ENCODE data around the gene FAM43B. TPM values are rescaled to one million over a fixed set of nuclear protein-coding genes. Genes with fewer than 3 reads are reported as not detected.

The FAM43B gene
- total and polyA plus RNA-seq, 9 donors: 0.04 to 1.1 (median 0.41) TPM; not detected in 3

DNA sequence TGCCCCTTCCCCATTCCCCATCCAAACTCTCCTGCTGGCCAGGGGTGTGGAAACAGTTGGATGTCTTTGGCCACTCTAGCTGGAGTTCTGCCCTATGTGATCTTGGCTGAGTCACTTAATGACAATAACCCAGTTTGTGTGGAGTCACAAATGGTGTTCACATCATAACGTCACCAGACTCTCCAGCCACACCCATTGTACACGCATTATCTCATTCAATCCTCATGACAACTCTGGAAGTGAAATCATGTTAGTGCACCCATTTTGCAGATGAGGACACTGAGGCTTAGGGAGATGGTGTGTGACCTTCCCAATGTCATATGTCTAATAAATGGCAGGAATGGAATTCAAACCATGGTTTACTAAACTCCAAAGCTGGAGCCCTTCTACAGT is 35.3 kb downstream of the FAM43B start:
- TF ChIP-seq EP300 (IDR thresholded peaks at IDR 0.05) (no peak), POLR2A (IDR thresholded peaks at IDR 0.05) (no peak)
- TF ChIP-seq, protein P1, sequence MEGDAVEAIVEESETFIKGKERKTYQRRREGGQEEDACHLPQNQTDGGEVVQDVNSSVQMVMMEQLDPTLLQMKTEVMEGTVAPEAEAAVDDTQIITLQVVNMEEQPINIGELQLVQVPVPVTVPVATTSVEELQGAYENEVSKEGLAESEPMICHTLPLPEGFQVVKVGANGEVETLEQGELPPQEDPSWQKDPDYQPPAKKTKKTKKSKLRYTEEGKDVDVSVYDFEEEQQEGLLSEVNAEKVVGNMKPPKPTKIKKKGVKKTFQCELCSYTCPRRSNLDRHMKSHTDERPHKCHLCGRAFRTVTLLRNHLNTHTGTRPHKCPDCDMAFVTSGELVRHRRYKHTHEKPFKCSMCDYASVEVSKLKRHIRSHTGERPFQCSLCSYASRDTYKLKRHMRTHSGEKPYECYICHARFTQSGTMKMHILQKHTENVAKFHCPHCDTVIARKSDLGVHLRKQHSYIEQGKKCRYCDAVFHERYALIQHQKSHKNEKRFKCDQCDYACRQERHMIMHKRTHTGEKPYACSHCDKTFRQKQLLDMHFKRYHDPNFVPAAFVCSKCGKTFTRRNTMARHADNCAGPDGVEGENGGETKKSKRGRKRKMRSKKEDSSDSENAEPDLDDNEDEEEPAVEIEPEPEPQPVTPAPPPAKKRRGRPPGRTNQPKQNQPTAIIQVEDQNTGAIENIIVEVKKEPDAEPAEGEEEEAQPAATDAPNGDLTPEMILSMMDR (IDR thresholded peaks at IDR 0.05): no peak
- Histone ChIP-seq H3K4me1 (ENCODE audit: insufficient read depth) (peaks cover 2% of the 10 kb centered on the region), H3K9me3 (no peaks in the 10 kb centered on the region), H3K27me3 (no peaks in the 10 kb centered on the region), H3K36me3 (no peaks in the 10 kb centered on the region), H3K4me3 (no peak overlapping the region), H3K27ac (no peak overlapping the region)
- intact Hi-C loops (cut with DNase I): no loop called here
- DNase-seq: no peak
- WGBS, 3 donors: 71 to 74% (median 71%) methylated on average over 2 of the region's 2 CpGs

DNA sequence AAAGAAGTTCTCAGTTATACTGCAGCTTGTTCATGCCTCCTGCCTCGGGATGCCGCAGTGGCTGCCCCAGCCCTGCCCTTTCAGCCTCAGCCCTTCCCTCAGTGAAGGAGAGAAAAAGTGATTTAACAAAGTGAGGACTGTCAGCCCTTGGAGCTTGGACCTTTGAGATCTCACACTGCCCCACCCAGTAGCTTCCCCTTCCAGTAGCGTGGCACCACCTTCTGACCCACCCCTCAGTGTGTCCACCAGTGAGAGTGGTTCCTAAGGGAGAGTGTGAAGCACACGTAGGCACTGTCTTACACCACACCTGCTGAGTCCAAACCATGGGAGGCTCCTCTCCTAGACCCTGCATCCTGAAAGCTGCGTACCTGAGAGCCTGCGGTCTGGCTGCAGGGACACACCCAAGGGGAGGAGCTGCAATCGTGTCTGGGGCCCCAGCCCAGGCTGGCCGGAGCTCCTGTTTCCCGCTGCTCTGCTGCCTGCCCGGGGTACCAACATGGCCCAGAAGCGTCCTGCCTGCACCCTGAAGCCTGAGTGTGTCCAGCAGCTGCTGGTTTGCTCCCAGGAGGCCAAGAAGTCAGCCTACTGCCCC is 36.4 kb downstream of the FAM43B start, which contains the start of gene CDA:
Gene CDA (plus strand): TSS at position 464 of the 592 bp plus-strand sequence. CDS start 33 bp downstream, at position 497.
- TF ChIP-seq EP300 (IDR thresholded peaks at IDR 0.05) (no peak), POLR2A (IDR thresholded peaks at IDR 0.05) (no peak)
- peaks cover 2% of the 10 kb centered on the region for H3K4me1 ChIP-seq (ENCODE audit: insufficient read depth)
- intact Hi-C loops (cut with DNase I): no loop called here
- H3K36me3 ChIP-seq: no peaks in the 10 kb centered on the region
- no peak for DNase-seq
- 50 to 57% (median 51%) methylated on average over 11 of the region's 11 CpGs for WGBS, 3 donors
- no peaks in the 10 kb centered on the region for H3K27me3 ChIP-seq
- H3K4me3 ChIP-seq: no peak within 1 kb of the TSS
- H3K27ac ChIP-seq: no peak within 1 kb of the TSS
- H3K9me3 ChIP-seq: no peaks in the 10 kb centered on the region

DNA sequence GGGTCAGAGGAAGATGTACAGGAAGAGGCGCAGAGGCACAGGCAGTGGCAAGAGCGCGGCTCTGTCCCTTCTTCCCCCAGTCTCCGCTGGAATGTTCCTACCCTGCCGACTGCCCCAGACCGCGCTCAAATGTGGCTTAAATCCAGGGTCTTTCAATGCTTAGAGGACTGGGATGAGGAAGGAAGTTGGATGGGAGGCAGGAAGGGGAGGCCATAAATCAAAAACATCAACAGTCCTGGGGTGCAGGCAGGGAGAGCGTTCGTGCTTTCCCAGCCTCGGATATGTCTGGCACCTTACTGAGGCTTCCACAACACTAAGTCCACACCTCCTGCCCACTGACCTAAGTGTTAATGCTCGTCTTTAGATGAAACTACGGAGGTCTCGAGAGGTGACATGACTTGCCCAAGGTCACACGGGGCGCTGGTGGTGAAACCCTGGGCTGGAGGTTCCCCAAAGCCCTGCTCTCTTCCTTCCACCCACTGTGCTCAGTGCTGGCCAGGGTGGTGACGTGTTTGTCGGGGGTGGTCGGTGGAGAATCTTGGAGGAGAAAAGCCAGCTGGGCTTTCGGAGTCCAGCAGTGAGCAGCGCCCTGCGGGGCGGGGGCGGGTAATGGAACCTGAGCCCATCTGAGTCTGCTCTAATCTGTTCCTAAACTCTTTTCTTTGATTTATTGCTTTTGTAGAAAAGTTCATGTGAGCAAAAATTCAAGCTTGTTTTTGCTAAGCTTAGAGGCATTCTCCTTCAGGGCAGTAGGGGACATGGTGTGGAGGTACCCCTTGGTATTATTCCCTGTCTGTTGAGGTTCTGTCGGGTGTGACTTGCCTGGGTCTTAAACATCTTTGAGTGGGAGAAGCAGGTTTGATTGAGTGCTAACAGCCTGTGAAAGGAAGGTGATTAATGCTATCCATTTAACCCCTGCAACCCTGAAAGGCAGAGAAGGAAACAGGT is 37.2 kb downstream of the FAM43B start:
- DNase-seq: peak; percentile 36 to 67 (median 52)
- no peak overlapping the region for H3K4me3 ChIP-seq
- no peak overlapping the region for H3K27ac ChIP-seq
- no peak for TF ChIP-seq POLR2A (IDR thresholded peaks at IDR 0.05)
- no peak for TF ChIP-seq EP300 (IDR thresholded peaks at IDR 0.05)
- TF ChIP-seq, protein P1 (IDR thresholded peaks at IDR 0.05): no peak
- no peaks in the 10 kb centered on the region for H3K9me3 ChIP-seq
- intact Hi-C loops (cut with DNase I): no loop called here
- WGBS, 3 donors: 3 to 7% (median 4%) methylated on average over 24 of the region's 24 CpGs
- peaks cover 2% of the 10 kb centered on the region for H3K4me1 ChIP-seq (ENCODE audit: insufficient read depth)
- no peaks in the 10 kb centered on the region for H3K36me3 ChIP-seq
- H3K27me3 ChIP-seq: no peaks in the 10 kb centered on the region

DNA sequence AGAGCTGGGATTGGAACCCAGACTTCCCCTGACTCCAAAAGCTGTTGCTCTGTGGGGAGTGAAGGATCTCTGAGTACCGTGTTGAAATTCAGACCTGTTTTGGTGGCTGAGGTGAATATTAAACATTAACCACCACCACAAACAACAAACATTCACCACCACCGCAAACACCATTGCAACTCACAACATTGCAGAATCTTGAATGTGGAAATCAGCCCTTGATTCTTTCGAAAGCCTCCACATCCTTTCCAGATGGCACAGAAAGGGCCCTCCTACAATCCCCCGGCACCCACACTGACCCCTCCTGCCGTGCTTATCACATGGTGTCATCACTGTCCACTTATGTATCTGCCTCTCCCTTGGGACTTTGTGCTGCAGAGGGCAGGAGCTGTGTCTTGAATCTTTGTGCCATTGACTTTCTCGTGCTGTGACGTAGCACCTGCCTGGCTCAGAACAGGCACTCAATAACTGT is 38.0 kb downstream of the FAM43B start:
- 40 to 47% (median 41%) methylated on average over 7 of the region's 7 CpGs for WGBS, 3 donors
- intact Hi-C loops (cut with DNase I): no loop called here
- Histone ChIP-seq H3K27me3 (no peaks in the 10 kb centered on the region), H3K4me1 (ENCODE audit: insufficient read depth) (peaks cover 2% of the 10 kb centered on the region), H3K36me3 (no peaks in the 10 kb centered on the region), H3K9me3 (no peaks in the 10 kb centered on the region), H3K4me3 (no peak overlapping the region), H3K27ac (no peak overlapping the region)
- TF ChIP-seq EP300 (IDR thresholded peaks at IDR 0.05): no peak
- TF ChIP-seq, protein P1 (IDR thresholded peaks at IDR 0.05): no peak
- TF ChIP-seq POLR2A (IDR thresholded peaks at IDR 0.05): no peak
- DNase-seq: no peak

Measured in ovary (tissue), 9 donors.